HepG2 (cell line): ENCODE measurements around the gene ATRAID. TPM values are rescaled to one million over a fixed set of nuclear protein-coding genes. Genes with fewer than 3 reads are reported as not detected.

Experiments
- ELF3 ChIP-seq: IDR thresholded peaks from 2 replicates; pipeline ENCODE4 v1.6.1; 2016; ENCODE audit warnings: missing genetic modification reagents, missing compliant biosample characterization
- KAT8 ChIP-seq: IDR thresholded peaks from 2 replicates; pipeline ENCODE4 v1.6.1; 2016; ENCODE audit warnings: missing genetic modification reagents, missing compliant biosample characterization
- MAF1 ChIP-seq: sonication (generic); formaldehyde crosslinking; IDR thresholded peaks from 2 replicates; pipeline ENCODE4 v1.5.0; 2020; ENCODE audit warnings: missing genetic modification reagents, borderline replicate concordance
- RNF2 ChIP-seq: fragments of 450-650 bp; conservative IDR thresholded peaks from 2 replicates; pipeline ENCODE4 v1.6.1; 2016; ENCODE audit warnings: low read depth
- SIN3A ChIP-seq: IDR thresholded peaks from 2 replicates; pipeline ENCODE4 v1.6.1; 2011; ENCODE audit warnings: low read depth, mild to moderate bottlenecking, control low read depth, low read length, borderline replicate concordance
- SP5 ChIP-seq: IDR thresholded peaks from 2 replicates; pipeline ENCODE4 v1.6.1; 2016; ENCODE audit warnings: low read depth, borderline replicate concordance
- SRY ChIP-seq: sonication (generic); formaldehyde crosslinking; IDR thresholded peaks from 2 replicates; pipeline ENCODE4 v1.8.0; 2022; ENCODE audit warnings: mild to moderate bottlenecking, missing genetic modification reagents
- ZNF12 ChIP-seq: sonication (generic); formaldehyde crosslinking; IDR thresholded peaks from 2 replicates; pipeline ENCODE4 v1.5.0; 2020; ENCODE audit warnings: missing genetic modification reagents
- ZNF263 ChIP-seq: sonication (generic); formaldehyde crosslinking; IDR thresholded peaks from 2 replicates; pipeline ENCODE4 v1.4.0; 2020; ENCODE audit warnings: missing genetic modification reagents
- ZNF292 ChIP-seq: sonication (generic); formaldehyde crosslinking; IDR thresholded peaks from 2 replicates; pipeline ENCODE4 v1.8.1; 2022; ENCODE audit warnings: mild to moderate bottlenecking, low read depth, missing genetic modification reagents, borderline replicate concordance
- ZNF629 ChIP-seq: sonication (generic); formaldehyde crosslinking; conservative IDR thresholded peaks from 2 replicates; pipeline ENCODE4 v1.5.0; 2020; ENCODE audit warnings: missing genetic modification reagents
- ZSCAN30 ChIP-seq: sonication (generic); formaldehyde crosslinking; IDR thresholded peaks from 2 replicates; pipeline ENCODE4 v1.5.0; 2020; ENCODE audit warnings: mild to moderate bottlenecking, missing genetic modification reagents
- polyA plus RNA-seq, 8 experiments: library from polyadenylated mRNA; depleted of rRNA in 3 of 8; stranded (reverse) in 7 of 8; unstranded in 1 of 8; fragments of >200 nt; fragmentation: Illumina TruSeq in 4 of 8; extraction: Trizol in 4 of 8; gene quantifications; 2 replicates each; pipeline versions ENCODE4 v1.2.1 to v1.2.3, GENCODE V29; 2011 to 2016; ENCODE audit warnings: low read depth in 4 of 8, missing spikeins in 1 of 8, mixed read lengths in 1 of 8; ENCODE audit not compliant: insufficient read depth in 1 of 8
- total RNA-seq, 5 experiments: library from RNA; depleted of rRNA; stranded (reverse); fragments of >200 nt; fragmentation: Illumina TruSeq; extraction: Trizol; gene quantifications; 2 replicates each; pipeline ENCODE4 v1.2.3, GENCODE V29; 2016; ENCODE audit warnings: low read depth in 1 of 5
- TF ChIP-seq, protein P1 (sequence below): IDR thresholded peaks from 2 replicates; pipeline ENCODE4 v1.6.1; 2016
- TF ChIP-seq, protein P2 (sequence below): sonication (generic); formaldehyde crosslinking; IDR thresholded peaks from 2 replicates; pipeline ENCODE4 v1.4.0; 2020; ENCODE audit warnings: missing genetic modification reagents
- TF ChIP-seq, protein P3 (sequence below), 2 experiments: sonication (generic) in 1 of 2; formaldehyde crosslinking in 1 of 2; IDR thresholded peaks; 2 replicates each; pipeline versions ENCODE4 v1.5.1 to v1.6.1; 2011 to 2020; ENCODE audit warnings: borderline replicate concordance in 1 of 2, low read depth in 1 of 2, low read length in 1 of 2, mild to moderate bottlenecking in 1 of 2, missing genetic modification reagents in 1 of 2, moderate library complexity in 1 of 2

The ATRAID gene
- total and polyA plus RNA-seq, 2 of the 13 experiments (the other 11 are each of a cell fraction or from before 2014, with no cell fraction given): 207 to 382 TPM

DNA sequence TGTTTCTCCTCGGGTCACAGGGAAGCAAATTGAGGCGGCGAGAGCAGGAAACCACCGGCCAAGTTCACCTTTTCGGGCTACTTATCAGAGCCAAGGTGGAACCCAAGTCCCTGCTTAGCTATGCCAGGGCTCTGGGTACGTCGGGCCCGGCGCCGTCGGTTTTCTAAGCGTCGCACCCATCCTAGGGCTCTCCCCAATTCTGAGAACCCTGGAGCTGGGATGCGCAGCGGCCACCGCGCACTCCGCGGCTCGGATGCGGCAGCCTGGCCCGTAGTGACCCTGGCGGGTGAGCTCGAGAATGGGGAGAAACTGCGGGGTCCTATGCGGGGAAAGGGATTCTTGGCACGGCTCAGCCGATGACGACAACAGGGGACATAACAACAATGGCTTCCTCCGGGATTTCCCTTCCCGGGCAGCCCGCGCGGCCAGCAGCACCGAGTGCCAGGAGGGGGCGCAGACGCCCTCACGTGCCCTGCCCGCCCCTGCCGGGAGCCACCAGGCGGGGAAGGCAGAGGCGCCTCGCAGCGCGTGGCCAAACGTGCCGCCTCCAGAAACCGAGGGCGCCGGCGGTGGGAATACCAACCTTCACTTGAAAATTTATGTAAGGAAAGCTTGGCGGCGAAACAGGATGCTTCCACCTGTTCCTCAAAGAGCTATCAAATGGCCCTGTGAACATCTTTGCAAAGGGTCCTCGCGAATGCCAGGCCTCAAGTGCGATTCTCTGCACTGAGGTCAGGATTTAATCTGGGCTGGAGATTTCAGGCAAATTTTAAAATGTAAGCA lies 53.1 kb downstream of the ATRAID start (continued):
- TF ChIP-seq, protein P1, sequence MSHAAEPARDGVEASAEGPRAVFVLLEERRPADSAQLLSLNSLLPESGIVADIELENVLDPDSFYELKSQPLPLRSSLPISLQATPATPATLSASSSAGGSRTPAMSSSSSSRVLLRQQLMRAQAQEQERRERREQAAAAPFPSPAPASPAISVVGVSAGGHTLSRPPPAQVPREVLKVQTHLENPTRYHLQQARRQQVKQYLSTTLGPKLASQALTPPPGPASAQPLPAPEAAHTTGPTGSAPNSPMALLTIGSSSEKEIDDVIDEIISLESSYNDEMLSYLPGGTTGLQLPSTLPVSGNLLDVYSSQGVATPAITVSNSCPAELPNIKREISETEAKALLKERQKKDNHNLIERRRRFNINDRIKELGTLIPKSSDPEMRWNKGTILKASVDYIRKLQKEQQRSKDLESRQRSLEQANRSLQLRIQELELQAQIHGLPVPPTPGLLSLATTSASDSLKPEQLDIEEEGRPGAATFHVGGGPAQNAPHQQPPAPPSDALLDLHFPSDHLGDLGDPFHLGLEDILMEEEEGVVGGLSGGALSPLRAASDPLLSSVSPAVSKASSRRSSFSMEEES: peak; percentile 86
- TF ChIP-seq ZSCAN30 (no peak), ZNF629 (CRISPR knock-in tag) (0 out of 2 replicates have a peak, but pooled peaks have one; percentile 12), KAT8 (CRISPR knock-in tag) (peak; percentile 62; the same call in 1 of the 2 replicates), MAF1 (CRISPR knock-in tag) (no peak), SRY (CRISPR knock-in tag) (peak; percentile 88), ZNF263 (CRISPR knock-in tag) (no peak), ZNF12 (0 out of 2 replicates have a peak, but pooled peaks have one; percentile 33), RNF2 (peak; percentile 79), SP5 (CRISPR knock-in tag) (peak; percentile 58), ZNF292 (no peak), SIN3A (0 out of 2 replicates have a peak, but pooled peaks have one; percentile 36), ELF3 (CRISPR knock-in tag) (peak; percentile 59)
- TF ChIP-seq, protein P2, sequence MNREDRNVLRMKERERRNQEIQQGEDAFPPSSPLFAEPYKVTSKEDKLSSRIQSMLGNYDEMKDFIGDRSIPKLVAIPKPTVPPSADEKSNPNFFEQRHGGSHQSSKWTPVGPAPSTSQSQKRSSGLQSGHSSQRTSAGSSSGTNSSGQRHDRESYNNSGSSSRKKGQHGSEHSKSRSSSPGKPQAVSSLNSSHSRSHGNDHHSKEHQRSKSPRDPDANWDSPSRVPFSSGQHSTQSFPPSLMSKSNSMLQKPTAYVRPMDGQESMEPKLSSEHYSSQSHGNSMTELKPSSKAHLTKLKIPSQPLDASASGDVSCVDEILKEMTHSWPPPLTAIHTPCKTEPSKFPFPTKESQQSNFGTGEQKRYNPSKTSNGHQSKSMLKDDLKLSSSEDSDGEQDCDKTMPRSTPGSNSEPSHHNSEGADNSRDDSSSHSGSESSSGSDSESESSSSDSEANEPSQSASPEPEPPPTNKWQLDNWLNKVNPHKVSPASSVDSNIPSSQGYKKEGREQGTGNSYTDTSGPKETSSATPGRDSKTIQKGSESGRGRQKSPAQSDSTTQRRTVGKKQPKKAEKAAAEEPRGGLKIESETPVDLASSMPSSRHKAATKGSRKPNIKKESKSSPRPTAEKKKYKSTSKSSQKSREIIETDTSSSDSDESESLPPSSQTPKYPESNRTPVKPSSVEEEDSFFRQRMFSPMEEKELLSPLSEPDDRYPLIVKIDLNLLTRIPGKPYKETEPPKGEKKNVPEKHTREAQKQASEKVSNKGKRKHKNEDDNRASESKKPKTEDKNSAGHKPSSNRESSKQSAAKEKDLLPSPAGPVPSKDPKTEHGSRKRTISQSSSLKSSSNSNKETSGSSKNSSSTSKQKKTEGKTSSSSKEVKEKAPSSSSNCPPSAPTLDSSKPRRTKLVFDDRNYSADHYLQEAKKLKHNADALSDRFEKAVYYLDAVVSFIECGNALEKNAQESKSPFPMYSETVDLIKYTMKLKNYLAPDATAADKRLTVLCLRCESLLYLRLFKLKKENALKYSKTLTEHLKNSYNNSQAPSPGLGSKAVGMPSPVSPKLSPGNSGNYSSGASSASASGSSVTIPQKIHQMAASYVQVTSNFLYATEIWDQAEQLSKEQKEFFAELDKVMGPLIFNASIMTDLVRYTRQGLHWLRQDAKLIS (CRISPR knock-in tag): no peak
- TF ChIP-seq, protein P3, sequence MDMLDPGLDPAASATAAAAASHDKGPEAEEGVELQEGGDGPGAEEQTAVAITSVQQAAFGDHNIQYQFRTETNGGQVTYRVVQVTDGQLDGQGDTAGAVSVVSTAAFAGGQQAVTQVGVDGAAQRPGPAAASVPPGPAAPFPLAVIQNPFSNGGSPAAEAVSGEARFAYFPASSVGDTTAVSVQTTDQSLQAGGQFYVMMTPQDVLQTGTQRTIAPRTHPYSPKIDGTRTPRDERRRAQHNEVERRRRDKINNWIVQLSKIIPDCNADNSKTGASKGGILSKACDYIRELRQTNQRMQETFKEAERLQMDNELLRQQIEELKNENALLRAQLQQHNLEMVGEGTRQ (IDR thresholded peaks at IDR 0.05; ENCODE audit: low read depth, low read length): peak; percentile 67
- TF ChIP-seq, protein P3 (CRISPR knock-in tag; IDR thresholded peaks at IDR 0.05; ENCODE audit: borderline replicate concordance): peak; percentile 80; the same call in 1 of the 2 replicates
